ENCODE results near the gene HABP2. TPM values are rescaled to one million over a fixed set of nuclear protein-coding genes. Genes with fewer than 3 reads are reported as not detected.

HABP2 gene
- total RNA-seq, 1 donor from 2014 or later, result not detected

GRCh38 chr10:113519681-113520115 is 33.2 kb upstream of the HABP2 start:
- Histone ChIP-seq H3K4me1 (ENCODE audit: insufficient read depth, low read length) (no peaks in the 10 kb centered on the region), H2AFZ (ENCODE audit: low read depth, low read length) (no peak overlapping the region), H3K4me3 (ENCODE audit: insufficient read depth, low read depth, low read length) (no peak overlapping the region), H3K79me2 (ENCODE audit: insufficient read depth, low read length) (no peaks in the 10 kb centered on the region), H3K9me3 (ENCODE audit: insufficient read depth, low read depth, low read length) (no peaks in the 10 kb centered on the region), H3K4me2 (ENCODE audit: low read length) (no peak overlapping the region), H3K9ac (ENCODE audit: low read length) (no peak overlapping the region), H3K27me3 (ENCODE audit: insufficient read depth, low read length) (peaks cover 4% of the 10 kb centered on the region), H3K27ac (ENCODE audit: low read depth, low read length) (no peak overlapping the region), H4K20me1 (ENCODE audit: insufficient read depth, low read length) (no peaks in the 10 kb centered on the region), H3K36me3 (ENCODE audit: insufficient read depth, low read length) (no peaks in the 10 kb centered on the region)
- H3K4me1 Mint-ChIP-seq (ENCODE audit: low read depth, unreplicated experiment), result peaks cover 9% of the 10 kb centered on the region
- DNase-seq (ENCODE audit: low read depth) (no peak), FAIRE-seq (no peak)
- H3K36me3 Mint-ChIP-seq (ENCODE audit: low read depth, unreplicated experiment), result no peaks in the 10 kb centered on the region
- H3K4me3 Mint-ChIP-seq (ENCODE audit: unreplicated experiment), result no peak overlapping the region
- H3K27ac Mint-ChIP-seq (ENCODE audit: unreplicated experiment), result no peak overlapping the region
- peaks cover 20% of the 10 kb centered on the region for H3K27me3 Mint-ChIP-seq (ENCODE audit: low read depth, unreplicated experiment)
- TF ChIP-seq, protein P1, sequence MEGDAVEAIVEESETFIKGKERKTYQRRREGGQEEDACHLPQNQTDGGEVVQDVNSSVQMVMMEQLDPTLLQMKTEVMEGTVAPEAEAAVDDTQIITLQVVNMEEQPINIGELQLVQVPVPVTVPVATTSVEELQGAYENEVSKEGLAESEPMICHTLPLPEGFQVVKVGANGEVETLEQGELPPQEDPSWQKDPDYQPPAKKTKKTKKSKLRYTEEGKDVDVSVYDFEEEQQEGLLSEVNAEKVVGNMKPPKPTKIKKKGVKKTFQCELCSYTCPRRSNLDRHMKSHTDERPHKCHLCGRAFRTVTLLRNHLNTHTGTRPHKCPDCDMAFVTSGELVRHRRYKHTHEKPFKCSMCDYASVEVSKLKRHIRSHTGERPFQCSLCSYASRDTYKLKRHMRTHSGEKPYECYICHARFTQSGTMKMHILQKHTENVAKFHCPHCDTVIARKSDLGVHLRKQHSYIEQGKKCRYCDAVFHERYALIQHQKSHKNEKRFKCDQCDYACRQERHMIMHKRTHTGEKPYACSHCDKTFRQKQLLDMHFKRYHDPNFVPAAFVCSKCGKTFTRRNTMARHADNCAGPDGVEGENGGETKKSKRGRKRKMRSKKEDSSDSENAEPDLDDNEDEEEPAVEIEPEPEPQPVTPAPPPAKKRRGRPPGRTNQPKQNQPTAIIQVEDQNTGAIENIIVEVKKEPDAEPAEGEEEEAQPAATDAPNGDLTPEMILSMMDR (IDR thresholded peaks at IDR 0.05; ENCODE audit: insufficient read depth, low read depth, low read length), result no peak
- no peak for TF ChIP-seq EZH2 (IDR thresholded peaks at IDR 0.05; ENCODE audit: insufficient read depth, low read length)
- H3K9me3 Mint-ChIP-seq (ENCODE audit: unreplicated experiment), result no peaks in the 10 kb centered on the region

GRCh38 chr10:113520261-113520660 is 32.6 kb upstream of the HABP2 start:
- no peak overlapping the region for H2AFZ ChIP-seq (ENCODE audit: low read depth, low read length)
- no peak overlapping the region for H3K4me2 ChIP-seq (ENCODE audit: low read length)

More at GRCh38 chr10:113520261-113520660, 32.6 kb upstream of the HABP2 start:
- no peaks in the 10 kb centered on the region for H3K36me3 Mint-ChIP-seq (ENCODE audit: low read depth, unreplicated experiment)
- peaks cover 9% of the 10 kb centered on the region for H3K4me1 Mint-ChIP-seq (ENCODE audit: low read depth, unreplicated experiment)
- H3K27ac Mint-ChIP-seq (ENCODE audit: unreplicated experiment), result no peak overlapping the region
- H3K9me3 Mint-ChIP-seq (ENCODE audit: unreplicated experiment), result no peaks in the 10 kb centered on the region
- no peaks in the 10 kb centered on the region for H4K20me1 ChIP-seq (ENCODE audit: insufficient read depth, low read length)
- H3K79me2 ChIP-seq (ENCODE audit: insufficient read depth, low read length), result no peaks in the 10 kb centered on the region
- no peak overlapping the region for H3K4me3 Mint-ChIP-seq (ENCODE audit: unreplicated experiment)
- TF ChIP-seq, protein P1 (IDR thresholded peaks at IDR 0.05; ENCODE audit: insufficient read depth, low read depth, low read length), result no peak
- TF ChIP-seq EZH2 (IDR thresholded peaks at IDR 0.05; ENCODE audit: insufficient read depth, low read length), result no peak
- no peak for FAIRE-seq
- H3K27me3 Mint-ChIP-seq (ENCODE audit: low read depth, unreplicated experiment), result peaks cover 18% of the 10 kb centered on the region
- peaks cover 4% of the 10 kb centered on the region for H3K27me3 ChIP-seq (ENCODE audit: insufficient read depth, low read length)
- H3K9ac ChIP-seq (ENCODE audit: low read length), result no peak overlapping the region
- DNase-seq (ENCODE audit: low read depth), result no peak
- H3K4me3 ChIP-seq (ENCODE audit: insufficient read depth, low read depth, low read length), result no peak overlapping the region
- H3K27ac ChIP-seq (ENCODE audit: low read depth, low read length), result no peak overlapping the region
- H3K9me3 ChIP-seq (ENCODE audit: insufficient read depth, low read depth, low read length), result no peaks in the 10 kb centered on the region
- no peaks in the 10 kb centered on the region for H3K36me3 ChIP-seq (ENCODE audit: insufficient read depth, low read length)
- no peaks in the 10 kb centered on the region for H3K4me1 ChIP-seq (ENCODE audit: insufficient read depth, low read length)

Data from astrocyte (in vitro differentiated cells and primary cell).